HCT116 (cell line): ENCODE results near the gene ACKR3.

ENCODE experiments used
- EZH2 ChIP-seq: fragments of 200-600 bp; sonication (generic); IDR thresholded peaks from 2 replicates; pipeline ENCODE4 v1.6.1; 2017; ENCODE audit warnings: antibody characterized with exemption, mixed run types
- EZH2phosphoT487 ChIP-seq: fragments of 200-600 bp; IDR thresholded peaks from 2 replicates; pipeline ENCODE4 v1.6.1; 2018; ENCODE audit warnings: antibody characterized with exemption, borderline replicate concordance
- JUND ChIP-seq: IDR thresholded peaks from 2 replicates; pipeline ENCODE4 v1.6.1; 2012
- POLR2AphosphoS5 ChIP-seq: IDR thresholded peaks from 2 replicates; pipeline ENCODE4 v1.6.1; 2011; ENCODE audit warnings: mild to moderate bottlenecking, low read depth, low read length, moderate library complexity
- RAD21 ChIP-seq: IDR thresholded peaks from 2 replicates; pipeline ENCODE4 v1.6.1; 2012; ENCODE audit warnings: low read depth, mild to moderate bottlenecking
- YY1 ChIP-seq: IDR thresholded peaks from 2 replicates; pipeline ENCODE4 v1.6.1; 2011; ENCODE audit warnings: low read length, low read depth, moderate library complexity, mild to moderate bottlenecking; ENCODE audit not compliant: insufficient replicate concordance; ENCODE audit errors: extremely low read depth
- ZNF274 ChIP-seq: fragments of 200-500 bp; sonication (Bioruptor generic); IDR thresholded peaks from 2 replicates; pipeline ENCODE4 v1.6.1; 2014; ENCODE audit warnings: mild to moderate bottlenecking, low read depth, low read length, inconsistent platforms
- TF ChIP-seq, protein P1 (sequence below), 3 experiments: fragments of 200-600 bp in 1 of 3; sonication (generic) in 1 of 3; IDR thresholded peaks in 2 of 3; conservative IDR thresholded peaks in 1 of 3; 2 replicates each; pipeline ENCODE4 v1.5.1; 2012 to 2017; ENCODE audit warnings: low read depth in 2 of 3, low read length in 2 of 3, antibody characterized with exemption in 1 of 3, borderline replicate concordance in 1 of 3, control low read depth in 1 of 3, mild to moderate bottlenecking in 1 of 3, mixed read lengths in 1 of 3, mixed run types in 1 of 3, moderate library complexity in 1 of 3; ENCODE audit not compliant: insufficient read depth in 1 of 3
- TF ChIP-seq, protein P2 (sequence below): IDR thresholded peaks from 2 replicates; pipeline ENCODE4 v1.6.1; 2012; ENCODE audit warnings: low read depth
- TF ChIP-seq, protein P3 (sequence below): IDR thresholded peaks from 2 replicates; pipeline ENCODE4 v1.6.1; 2011; ENCODE audit warnings: mild to moderate bottlenecking, low read length, moderate library complexity; ENCODE audit not compliant: insufficient replicate concordance; ENCODE audit errors: extremely low read depth
- TF ChIP-seq, protein P4 (sequence below): IDR thresholded peaks from 2 replicates; pipeline ENCODE4 v1.6.1; 2012
- TF ChIP-seq, protein P5 (sequence below): IDR thresholded peaks from 2 replicates; pipeline ENCODE4 v1.6.1; 2012

DNA sequence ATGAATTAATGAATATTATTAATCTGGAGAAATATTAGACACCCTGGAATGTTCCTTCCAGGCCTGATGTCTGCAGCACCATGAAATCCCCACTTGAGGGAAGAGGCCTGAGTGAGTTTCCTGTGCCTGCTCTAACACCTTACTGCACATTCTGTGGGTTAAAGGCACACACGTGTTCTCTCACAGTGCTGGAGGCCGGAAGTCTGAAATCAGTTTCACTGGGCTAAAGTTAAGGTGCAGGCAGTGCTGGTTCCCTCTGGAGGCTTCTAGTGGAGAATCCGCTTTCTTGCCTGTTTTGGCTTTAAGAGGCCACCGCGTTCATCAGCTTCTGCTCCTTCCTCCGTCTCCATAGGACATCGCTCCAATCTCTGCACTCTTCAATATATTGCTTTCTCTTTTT is 48.7 kb downstream of the ACKR3 start:
- TF ChIP-seq EZH2 (no peak), POLR2AphosphoS5 (no peak), JUND (no peak), EZH2phosphoT487 (no peak), ZNF274 (no peak), RAD21 (no peak), YY1 (no peak)
- TF ChIP-seq, protein P1, sequence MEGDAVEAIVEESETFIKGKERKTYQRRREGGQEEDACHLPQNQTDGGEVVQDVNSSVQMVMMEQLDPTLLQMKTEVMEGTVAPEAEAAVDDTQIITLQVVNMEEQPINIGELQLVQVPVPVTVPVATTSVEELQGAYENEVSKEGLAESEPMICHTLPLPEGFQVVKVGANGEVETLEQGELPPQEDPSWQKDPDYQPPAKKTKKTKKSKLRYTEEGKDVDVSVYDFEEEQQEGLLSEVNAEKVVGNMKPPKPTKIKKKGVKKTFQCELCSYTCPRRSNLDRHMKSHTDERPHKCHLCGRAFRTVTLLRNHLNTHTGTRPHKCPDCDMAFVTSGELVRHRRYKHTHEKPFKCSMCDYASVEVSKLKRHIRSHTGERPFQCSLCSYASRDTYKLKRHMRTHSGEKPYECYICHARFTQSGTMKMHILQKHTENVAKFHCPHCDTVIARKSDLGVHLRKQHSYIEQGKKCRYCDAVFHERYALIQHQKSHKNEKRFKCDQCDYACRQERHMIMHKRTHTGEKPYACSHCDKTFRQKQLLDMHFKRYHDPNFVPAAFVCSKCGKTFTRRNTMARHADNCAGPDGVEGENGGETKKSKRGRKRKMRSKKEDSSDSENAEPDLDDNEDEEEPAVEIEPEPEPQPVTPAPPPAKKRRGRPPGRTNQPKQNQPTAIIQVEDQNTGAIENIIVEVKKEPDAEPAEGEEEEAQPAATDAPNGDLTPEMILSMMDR (IDR thresholded peaks at IDR 0.05 in 2 of 3, conservative IDR thresholded peaks at IDR 0.05 in 1 of 3; ENCODE audit: borderline replicate concordance in 1 of 3, insufficient read depth in 1 of 3, low read depth in 2 of 3, low read length in 2 of 3), result no peak
- TF ChIP-seq, protein P2, sequence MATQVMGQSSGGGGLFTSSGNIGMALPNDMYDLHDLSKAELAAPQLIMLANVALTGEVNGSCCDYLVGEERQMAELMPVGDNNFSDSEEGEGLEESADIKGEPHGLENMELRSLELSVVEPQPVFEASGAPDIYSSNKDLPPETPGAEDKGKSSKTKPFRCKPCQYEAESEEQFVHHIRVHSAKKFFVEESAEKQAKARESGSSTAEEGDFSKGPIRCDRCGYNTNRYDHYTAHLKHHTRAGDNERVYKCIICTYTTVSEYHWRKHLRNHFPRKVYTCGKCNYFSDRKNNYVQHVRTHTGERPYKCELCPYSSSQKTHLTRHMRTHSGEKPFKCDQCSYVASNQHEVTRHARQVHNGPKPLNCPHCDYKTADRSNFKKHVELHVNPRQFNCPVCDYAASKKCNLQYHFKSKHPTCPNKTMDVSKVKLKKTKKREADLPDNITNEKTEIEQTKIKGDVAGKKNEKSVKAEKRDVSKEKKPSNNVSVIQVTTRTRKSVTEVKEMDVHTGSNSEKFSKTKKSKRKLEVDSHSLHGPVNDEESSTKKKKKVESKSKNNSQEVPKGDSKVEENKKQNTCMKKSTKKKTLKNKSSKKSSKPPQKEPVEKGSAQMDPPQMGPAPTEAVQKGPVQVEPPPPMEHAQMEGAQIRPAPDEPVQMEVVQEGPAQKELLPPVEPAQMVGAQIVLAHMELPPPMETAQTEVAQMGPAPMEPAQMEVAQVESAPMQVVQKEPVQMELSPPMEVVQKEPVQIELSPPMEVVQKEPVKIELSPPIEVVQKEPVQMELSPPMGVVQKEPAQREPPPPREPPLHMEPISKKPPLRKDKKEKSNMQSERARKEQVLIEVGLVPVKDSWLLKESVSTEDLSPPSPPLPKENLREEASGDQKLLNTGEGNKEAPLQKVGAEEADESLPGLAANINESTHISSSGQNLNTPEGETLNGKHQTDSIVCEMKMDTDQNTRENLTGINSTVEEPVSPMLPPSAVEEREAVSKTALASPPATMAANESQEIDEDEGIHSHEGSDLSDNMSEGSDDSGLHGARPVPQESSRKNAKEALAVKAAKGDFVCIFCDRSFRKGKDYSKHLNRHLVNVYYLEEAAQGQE, result no peak
- TF ChIP-seq, protein P3, sequence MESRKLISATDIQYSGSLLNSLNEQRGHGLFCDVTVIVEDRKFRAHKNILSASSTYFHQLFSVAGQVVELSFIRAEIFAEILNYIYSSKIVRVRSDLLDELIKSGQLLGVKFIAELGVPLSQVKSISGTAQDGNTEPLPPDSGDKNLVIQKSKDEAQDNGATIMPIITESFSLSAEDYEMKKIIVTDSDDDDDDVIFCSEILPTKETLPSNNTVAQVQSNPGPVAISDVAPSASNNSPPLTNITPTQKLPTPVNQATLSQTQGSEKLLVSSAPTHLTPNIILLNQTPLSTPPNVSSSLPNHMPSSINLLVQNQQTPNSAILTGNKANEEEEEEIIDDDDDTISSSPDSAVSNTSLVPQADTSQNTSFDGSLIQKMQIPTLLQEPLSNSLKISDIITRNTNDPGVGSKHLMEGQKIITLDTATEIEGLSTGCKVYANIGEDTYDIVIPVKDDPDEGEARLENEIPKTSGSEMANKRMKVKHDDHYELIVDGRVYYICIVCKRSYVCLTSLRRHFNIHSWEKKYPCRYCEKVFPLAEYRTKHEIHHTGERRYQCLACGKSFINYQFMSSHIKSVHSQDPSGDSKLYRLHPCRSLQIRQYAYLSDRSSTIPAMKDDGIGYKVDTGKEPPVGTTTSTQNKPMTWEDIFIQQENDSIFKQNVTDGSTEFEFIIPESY, result no peak
- TF ChIP-seq, protein P4, sequence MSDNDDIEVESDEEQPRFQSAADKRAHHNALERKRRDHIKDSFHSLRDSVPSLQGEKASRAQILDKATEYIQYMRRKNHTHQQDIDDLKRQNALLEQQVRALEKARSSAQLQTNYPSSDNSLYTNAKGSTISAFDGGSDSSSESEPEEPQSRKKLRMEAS, result no peak
- TF ChIP-seq, protein P5, sequence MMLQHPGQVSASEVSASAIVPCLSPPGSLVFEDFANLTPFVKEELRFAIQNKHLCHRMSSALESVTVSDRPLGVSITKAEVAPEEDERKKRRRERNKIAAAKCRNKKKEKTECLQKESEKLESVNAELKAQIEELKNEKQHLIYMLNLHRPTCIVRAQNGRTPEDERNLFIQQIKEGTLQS, result no peak
